GM19438 (cell line): Measurements from ENCODE around the gene RORC.
A peak's percentile ranks its signal among the peaks of the same experiment; 100 is the strongest.
"Not testable (repeated sequence)": the region's sequence is repeated elsewhere in the genome, so short reads cannot be mapped to it uniquely, and the experiment has no call there.

Experiments
- ATAC-seq: cut with Tn5 transposase; IDR thresholded peaks from one replicate; pipeline ENCODE4 v1.9.1; 2021; ENCODE audit warnings: low read depth; ENCODE audit not compliant: unreplicated experiment

Gene RORC

GRCh38 chr1:151780736-151781135 lies 50.9 kb downstream of the RORC start:
- not testable (repeated sequence) for ATAC-seq

- no peak for ATAC-seq
Measured at GRCh38 chr1:151779852-151780251, 51.8 kb downstream of the RORC start.

GRCh38 chr1:151777317-151777716 lies 54.3 kb downstream of the RORC start:
- no peak for ATAC-seq

- no peak for ATAC-seq
Measured at GRCh38 chr1:151776665-151777062, 54.9 kb downstream of the RORC start.

- ATAC-seq = no peak
Measured at GRCh38 chr1:151775894-151776664, 55.5 kb downstream of the RORC start.

GRCh38 chr1:151774256-151774922 lies 57.2 kb downstream of the RORC start:
- ATAC-seq = no peak

- ATAC-seq = no peak
Measured at GRCh38 chr1:151773702-151774101, 57.9 kb downstream of the RORC start.

- not testable (repeated sequence) for ATAC-seq
Measured at GRCh38 chr1:151769270-151769669, 62.3 kb downstream of the RORC start.

GRCh38 chr1:151768351-151769066 lies 63.1 kb downstream of the RORC start:
- not testable (repeated sequence) for ATAC-seq

GRCh38 chr1:151763990-151764389 lies 67.6 kb downstream of the RORC start:
- ATAC-seq = no peak

GRCh38 chr1:151762941-151763921 lies 68.4 kb downstream of the RORC start, which contains the start of gene MRPL9:
Gene MRPL9 (minus strand): TSS chr1:151763496. CDS start chr1:151763479, 17 bp downstream.
- peak; percentile 94 for ATAC-seq

- no peak for ATAC-seq
Measured at GRCh38 chr1:151760597-151761385, 70.8 kb downstream of the RORC start.

GRCh38 chr1:151759241-151759640 lies 72.4 kb downstream of the RORC start:
- ATAC-seq = no peak

GRCh38 chr1:151756291-151756690 lies 75.3 kb downstream of the RORC start:
- no peak for ATAC-seq
